GM23338 (cell line): Measurements from ENCODE around the gene ITGA4. TPM values are rescaled to one million over a fixed set of nuclear protein-coding genes. Genes with fewer than 3 reads are reported as not detected.

Experiments used
- ATAC-seq: fragments of 200-7000 bp; cut with Tn5 transposase; 3 replicates; pipeline ENCODE4 v1.9.1; 2020
- DNase-seq: peaks from one replicate; pipeline ENCODE4 v3.0.0-alpha.2; 2015; ENCODE audit warnings: low spot score
- H2AFZ ChIP-seq: fragments of 200-600 bp; sonication (generic); 2 replicates; pipeline ENCODE4 v1.8.0; 2016; ENCODE audit warnings: antibody characterized with exemption, mild to moderate bottlenecking, moderate library complexity
- H3F3A ChIP-seq: fragments of 200-600 bp; sonication (generic); replicated peaks from 2 replicates; pipeline ENCODE4 v1.8.0; 2017; ENCODE audit warnings: antibody characterized with exemption, mixed run types, low read depth
- H3K27ac ChIP-seq: fragments of 200-600 bp; sonication (generic); 2 replicates; pipeline ENCODE4 v1.6.1; 2016; ENCODE audit warnings: low read depth
- H3K27me3 ChIP-seq: fragments of 200-600 bp; sonication (generic); 2 replicates; pipeline ENCODE4 v1.8.0; 2016; ENCODE audit warnings: mild to moderate bottlenecking, mixed run types, moderate library complexity; ENCODE audit not compliant: insufficient read depth
- H3K36me3 ChIP-seq: fragments of 200-600 bp; sonication (generic); 2 replicates; pipeline ENCODE4 v1.8.0; 2016; ENCODE audit warnings: mild to moderate bottlenecking; ENCODE audit not compliant: insufficient read depth
- H3K4me1 ChIP-seq: fragments of 200-600 bp; sonication (generic); 2 replicates; pipeline ENCODE4 v1.8.0; 2016; ENCODE audit warnings: mild to moderate bottlenecking, moderate library complexity; ENCODE audit not compliant: insufficient read depth
- H3K4me2 ChIP-seq: fragments of 200-600 bp; sonication (generic); 2 replicates; pipeline ENCODE4 v1.7.1; 2017; ENCODE audit warnings: mixed run types
- H3K4me3 ChIP-seq: fragments of 200-600 bp; sonication (generic); 2 replicates; pipeline ENCODE4 v1.6.1; 2016; ENCODE audit warnings: mixed run types
- H3K79me2 ChIP-seq: fragments of 200-600 bp; sonication (generic); replicated peaks from 2 replicates; pipeline ENCODE4 v1.8.0; 2017; ENCODE audit warnings: mild to moderate bottlenecking; ENCODE audit not compliant: insufficient read depth
- H3K9me2 ChIP-seq: fragments of 200-600 bp; sonication (generic); 2 replicates; pipeline ENCODE4 v1.8.0; 2017; ENCODE audit not compliant: insufficient read depth
- H4K20me1 ChIP-seq: fragments of 200-600 bp; sonication (generic); replicated peaks from 2 replicates; pipeline ENCODE4 v1.8.0; 2017; ENCODE audit warnings: mild to moderate bottlenecking; ENCODE audit not compliant: insufficient read depth
- H3K27ac Mint-ChIP-seq: 2 replicates; pipeline ENCODE4 v1.8.0; 2020; ENCODE audit warnings: inconsistent platforms, mild to moderate bottlenecking, moderate library complexity, mixed read lengths
- H3K27me3 Mint-ChIP-seq: 3 replicates; pipeline ENCODE4 v1.8.0; 2022; ENCODE audit warnings: low read depth, mild to moderate bottlenecking, moderate library complexity, mixed read lengths, inconsistent platforms; ENCODE audit not compliant: insufficient read depth, poor library complexity
- H3K36me3 Mint-ChIP-seq: 3 replicates; pipeline ENCODE4 v1.8.0; 2021; ENCODE audit warnings: low read depth, mild to moderate bottlenecking, inconsistent platforms, moderate library complexity, mixed read lengths
- H3K4me1 Mint-ChIP-seq: 3 replicates; pipeline ENCODE4 v1.8.0; 2020; ENCODE audit warnings: mild to moderate bottlenecking, inconsistent platforms, mixed read lengths
- H3K4me3 Mint-ChIP-seq: 3 replicates; pipeline ENCODE4 v1.8.0; 2021; ENCODE audit warnings: moderate library complexity, mild to moderate bottlenecking, inconsistent platforms, mixed read lengths
- H3K9me3 Mint-ChIP-seq: 3 replicates; pipeline ENCODE4 v1.8.0; 2020; ENCODE audit warnings: moderate library complexity, mild to moderate bottlenecking, inconsistent platforms, mixed read lengths
- CTCF ChIP-seq, 2 experiments: fragments of 200-600 bp in 1 of 2; sonication (generic) in 1 of 2; conservative IDR thresholded peaks; 2 replicates each; pipeline versions ENCODE4 v1.5.1 to v1.6.1; 2016 to 2017; ENCODE audit warnings: antibody characterized with exemption in 2 of 2, low read depth in 2 of 2, mild to moderate bottlenecking in 2 of 2, moderate library complexity in 1 of 2
- EZH2 ChIP-seq: fragments of 200-600 bp; sonication (generic); IDR thresholded peaks from one replicate; pipeline ENCODE4 v1.8.0; 2017; ENCODE audit warnings: antibody characterized with exemption, mild to moderate bottlenecking, low read depth; ENCODE audit not compliant: unreplicated experiment
- NANOG ChIP-seq: IDR thresholded peaks from 2 replicates; pipeline ENCODE4 v1.6.1; 2016; ENCODE audit warnings: antibody characterized with exemption, borderline replicate concordance
- REST ChIP-seq: IDR thresholded peaks from one replicate; pipeline ENCODE4 v1.6.1; 2018; ENCODE audit warnings: antibody characterized with exemption; ENCODE audit not compliant: unreplicated experiment
- ZNF462 ChIP-seq: fragments of 250-450 bp; sonication (Bioruptor Pico); IDR thresholded peaks from 2 replicates; pipeline ENCODE4 v1.5.0; 2020; ENCODE audit warnings: mild to moderate bottlenecking, moderate library complexity
- polyA plus RNA-seq: library from polyadenylated mRNA; unstranded; fragments of >200 nt; fragmentation: Nextera tagmentation; extraction: Ambion mirVana; gene quantifications from 2 replicates; pipeline ENCODE4 v1.2.1, GENCODE V29; 2016
- total RNA-seq: library from RNA; depleted of rRNA; stranded (reverse); fragments of >200 nt; shearing (Covaris generic); gene quantifications from 2 replicates; pipeline ENCODE4 v1.2.3, GENCODE V29; 2014

Gene ITGA4
- total and polyA plus RNA-seq, 2 experiments from 2014 or later = 1.2 to 4.6 TPM

- peaks cover 10% of the 10 kb centered on the region; the same call in 1 of the 3 replicates for H3K9me3 Mint-ChIP-seq
- Histone ChIP-seq H3K36me3 (no peaks in the 10 kb centered on the region), H3K79me2 (no peaks in the 10 kb centered on the region), H3F3A (no peaks in the 10 kb centered on the region), H3K4me1 (0 out of 2 replicates have a peak, but pooled peaks cover 4% of the 10 kb centered on the region), H3K4me3 (no peak overlapping the region), H3K9me2 (peaks cover 9% of the 10 kb centered on the region), H3K27ac (no peak overlapping the region), H2AFZ (peak overlapping the region; percentile 48; the same call in 1 of the 2 replicates), H4K20me1 (no peaks in the 10 kb centered on the region), H3K4me2 (0 out of 2 replicates have a peak overlapping the region, but pooled peaks have one; percentile 15), H3K27me3 (no peaks in the 10 kb centered on the region)
- 0 out of 2 replicates have a peak overlapping the region, but pooled peaks have one; percentile 22 for H3K27ac Mint-ChIP-seq
- H3K36me3 Mint-ChIP-seq = no peaks in the 10 kb centered on the region
- H3K27me3 Mint-ChIP-seq = no peaks in the 10 kb centered on the region
- H3K4me1 Mint-ChIP-seq = peaks cover 14% of the 10 kb centered on the region; the same call in 2 of the 3 replicates
- no peak overlapping the region for H3K4me3 Mint-ChIP-seq
- peak; percentile 72 for DNase-seq
- ATAC-seq = peak; percentile 98
- TF ChIP-seq EZH2 = no peak
- 0 out of 2 replicates have a peak, but pooled peaks have one; percentile 8 for TF ChIP-seq NANOG
- TF ChIP-seq ZNF462 (CRISPR knock-in tag) = peak; percentile 40; the same call in 1 of the 2 replicates
- TF ChIP-seq CTCF (conservative IDR thresholded peaks at IDR 0.05; ENCODE audit: low read depth in 2 of 2) = no peak
- no peak for TF ChIP-seq REST
These were observed 45.9 kb upstream of the ITGA4 start for GRCh38 chr2:181411105-181411849.
